ENCODE measurements around the gene DTD1. TPM values are rescaled to one million over a fixed set of nuclear protein-coding genes. Genes with fewer than 3 reads are reported as not detected.
A peak's percentile ranks its signal among the peaks of the same experiment; 100 is the strongest.

Gene DTD1
- total RNA-seq, 6 donors from 2014 or later = 19.9 to 31.2 (median 24.8) TPM

DNA sequence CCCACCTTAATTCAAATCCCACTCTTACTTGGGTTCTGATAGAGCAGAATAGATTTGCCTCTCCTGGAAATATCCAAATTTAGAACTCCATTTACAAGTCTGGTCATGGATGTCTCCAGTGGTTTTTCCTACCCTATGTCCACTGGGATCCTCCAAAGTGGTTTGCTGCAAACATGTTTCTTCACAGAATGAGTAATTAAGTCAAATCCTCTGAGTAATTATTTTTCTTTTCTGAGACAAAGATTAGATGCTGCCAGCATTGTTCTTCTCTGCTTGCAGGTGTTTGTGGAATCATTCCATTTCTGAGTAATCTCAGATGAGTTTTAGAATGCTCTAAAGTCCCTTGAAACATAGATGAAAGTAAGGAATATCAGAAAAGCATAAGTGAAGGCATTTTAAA, 21.9 kb downstream of the DTD1 start:
- H3K27me3 ChIP-seq = no peaks in the 10 kb centered on the region
- H3K4me3 ChIP-seq = no peak overlapping the region
- no peak for TF ChIP-seq CTCF (IDR thresholded peaks at IDR 0.05)
- ATAC-seq (ENCODE audit: low FRiP score in 2 of 2) (no peak), DNase-seq (no peak)
- no peaks in the 10 kb centered on the region for H3K4me1 ChIP-seq
- no peaks in the 10 kb centered on the region for H3K9me3 ChIP-seq
- H3K36me3 ChIP-seq = peaks cover 0 to 3% (median 2%) of the 10 kb centered on the region in 4 donors
- no peak overlapping the region for H3K27ac ChIP-seq

GRCh38 chr20:18611492-18611891, 23.6 kb downstream of the DTD1 start:
- Histone ChIP-seq H3K36me3 (peaks cover 0 to 3% (median 2%) of the 10 kb centered on the region in 4 donors), H3K4me3 (no peak overlapping the region), H3K27ac (no peak overlapping the region), H3K4me1 (peaks cover 0 to 9% (median 0%) of the 10 kb centered on the region in 4 donors), H3K27me3 (no peaks in the 10 kb centered on the region), H3K9me3 (no peaks in the 10 kb centered on the region)
- 76 to 80% methylated on average over 8 of the region's 8 CpGs for WGBS, 2 donors
- TF ChIP-seq POLR2A (IDR thresholded peaks at IDR 0.05) = no peak
- no peak for TF ChIP-seq CTCF (IDR thresholded peaks at IDR 0.05)
- TF ChIP-seq POLR2AphosphoS5 (IDR thresholded peaks at IDR 0.05) = no peak
- ATAC-seq (ENCODE audit: low FRiP score in 2 of 2) (no peak), DNase-seq (no peak)

GRCh38 chr20:18613553-18613952, 25.7 kb downstream of the DTD1 start:
- H3K36me3 ChIP-seq = peaks cover 0 to 3% (median 2%) of the 10 kb centered on the region in 4 donors
- DNase-seq = no peak

GRCh38 chr20:18614244-18614643, 26.4 kb downstream of the DTD1 start:
- Histone ChIP-seq H3K27ac (no peak overlapping the region), H3K4me3 (no peak overlapping the region), H3K36me3 (peaks cover 0 to 3% (median under 1%) of the 10 kb centered on the region in 4 donors), H3K27me3 (no peaks in the 10 kb centered on the region), H3K4me1 (peaks cover 0 to 9% (median 0%) of the 10 kb centered on the region in 4 donors), H3K9me3 (no peaks in the 10 kb centered on the region)
- no peak for DNase-seq
- peak in 1 of 2 donors; percentile 46 for ATAC-seq (ENCODE audit: low FRiP score in 2 of 2)
- no peak for TF ChIP-seq EP300 (IDR thresholded peaks at IDR 0.05)
- TF ChIP-seq CTCF (IDR thresholded peaks at IDR 0.05) = no peak
- no peak for TF ChIP-seq POLR2A (IDR thresholded peaks at IDR 0.05)
- 96 to 97% methylated on average over 5 of the region's 5 CpGs for WGBS, 2 donors

More at GRCh38 chr20:18613553-18613952, 25.7 kb downstream of the DTD1 start:
- no peaks in the 10 kb centered on the region for H3K27me3 ChIP-seq
- ATAC-seq (ENCODE audit: low FRiP score in 2 of 2) = no peak
- H3K9me3 ChIP-seq = no peaks in the 10 kb centered on the region
- no peak overlapping the region for H3K4me3 ChIP-seq
- no peak overlapping the region for H3K27ac ChIP-seq
- TF ChIP-seq POLR2AphosphoS5 (IDR thresholded peaks at IDR 0.05) = no peak
- H3K4me1 ChIP-seq = peaks cover 0 to 9% (median 0%) of the 10 kb centered on the region in 4 donors
- WGBS, 2 donors = 79 to 82% methylated on average over 2 of the region's 2 CpGs

DNA sequence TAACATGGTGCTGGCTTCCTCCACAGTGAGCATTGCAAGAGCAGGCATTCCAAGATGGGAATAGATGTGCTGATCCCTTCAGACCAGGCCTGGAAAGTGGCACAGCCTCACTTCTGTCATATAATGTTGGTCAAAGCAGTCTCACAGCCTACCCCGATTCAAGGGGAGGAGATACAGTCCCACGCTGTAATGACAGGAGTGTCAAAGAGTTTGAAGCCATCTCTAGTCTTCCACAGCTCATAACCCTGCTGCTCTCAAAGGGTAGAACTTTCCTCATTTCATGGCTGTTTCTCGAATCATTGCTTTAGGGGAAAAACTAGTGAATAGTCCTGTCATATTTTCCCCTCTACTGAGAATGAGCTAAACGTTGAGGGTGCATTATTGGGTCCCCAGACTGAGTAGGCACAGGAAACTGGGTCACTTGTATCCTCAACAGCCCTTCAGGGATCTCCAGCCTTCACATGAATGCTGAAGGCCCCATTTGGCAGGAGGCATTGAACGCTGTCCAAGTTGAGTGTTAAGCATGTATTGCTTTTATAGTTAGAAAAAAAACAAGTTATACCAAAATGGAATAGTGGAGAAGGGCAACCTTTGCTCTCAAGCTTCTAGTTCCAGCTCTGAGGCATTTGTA, 27.3 kb downstream of the DTD1 start:
- peak in 1 of 2 donors; percentile 29 for DNase-seq
- 35 to 59% methylated on average over 5 of the region's 5 CpGs for WGBS, 2 donors
- Histone ChIP-seq H3K4me3 (no peak overlapping the region), H3K9me3 (no peaks in the 10 kb centered on the region), H3K27me3 (no peaks in the 10 kb centered on the region), H3K36me3 (no peaks in the 10 kb centered on the region), H3K27ac (no peak overlapping the region), H3K4me1 (peaks cover 0 to 9% (median 0%) of the 10 kb centered on the region in 4 donors)
- peak in 1 of 2 donors; percentile 57 for ATAC-seq (ENCODE audit: low FRiP score in 2 of 2)
- TF ChIP-seq POLR2AphosphoS5 (IDR thresholded peaks at IDR 0.05) = no peak
- TF ChIP-seq POLR2A (IDR thresholded peaks at IDR 0.05) = no peak
- no peak for TF ChIP-seq CTCF (IDR thresholded peaks at IDR 0.05)
- TF ChIP-seq EP300 (IDR thresholded peaks at IDR 0.05) = no peak

All from upper lobe of left lung (tissue), 6 donors.